PC-9 (cell line): ENCODE measurements around the gene LTBP3. TPM values are rescaled to one million over a fixed set of nuclear protein-coding genes. Genes with fewer than 3 reads are reported as not detected.

ENCODE experiments used
- Bru-seq: library from RNA; stranded (reverse); fragments of 400-500 nt; gene quantifications from one replicate; lab custom pipeline; 2021; lab: Mats Ljungman, UMichigan
- BruChase-seq, 2 experiments: library from RNA; stranded (reverse); fragments of 400-500 nt; gene quantifications; one replicate each; lab custom pipeline; 2021; lab: Mats Ljungman, UMichigan
- BruUV-seq: library from RNA; stranded (reverse); fragments of 400-500 nt; replicated peaks from 2 replicates; lab custom pipeline; 2021; lab: Mats Ljungman, UMichigan
- CTCF ChIA-PET: fragments of 300-600 bp; sonication (Branson Sonifier 250); formaldehyde crosslinking; loops from one replicate; lab custom pipeline; 2022; ENCODE audit warnings: antibody characterized with exemption; lab: Charles Lee
- POLR2A ChIA-PET: fragments of 300-600 bp; sonication (Branson Sonifier 250); formaldehyde crosslinking; loops from one replicate; lab custom pipeline; 2022; ENCODE audit warnings: antibody characterized with exemption; ENCODE audit not compliant: unreplicated experiment; lab: Charles Lee
- DNase-seq, 2 experiments: peaks; one replicate each; pipeline versions ENCODE4 v3.0.0 to v3.0.0-alpha.2; 2015 to 2022; ENCODE audit warnings: mixed read lengths in 1 of 2
- H2AFZ ChIP-seq: fragments of 200-600 bp; sonication (generic); 2 replicates; pipeline ENCODE4 v1.8.1; 2017; ENCODE audit warnings: antibody characterized with exemption
- H3F3A ChIP-seq: fragments of 200-600 bp; sonication (generic); 2 replicates; pipeline ENCODE4 v1.8.1; 2017; ENCODE audit warnings: antibody characterized with exemption, mild to moderate bottlenecking, low read depth; ENCODE audit not compliant: insufficient read depth
- H3K27ac ChIP-seq: fragments of 200-600 bp; sonication (generic); 2 replicates; pipeline ENCODE4 v1.6.1; 2016; ENCODE audit warnings: mixed run types
- H3K27me3 ChIP-seq: fragments of 200-600 bp; sonication (generic); 2 replicates; pipeline ENCODE4 v1.6.1; 2016; ENCODE audit warnings: low read depth, mixed run types; ENCODE audit not compliant: insufficient read depth
- H3K36me3 ChIP-seq: fragments of 200-600 bp; sonication (generic); 2 replicates; pipeline ENCODE4 v1.6.1; 2016; ENCODE audit warnings: low read depth, mixed run types
- H3K4me1 ChIP-seq: fragments of 200-600 bp; sonication (generic); replicated peaks from 2 replicates; pipeline ENCODE4 v1.6.1; 2016; ENCODE audit warnings: mixed run types; ENCODE audit not compliant: insufficient read depth
- H3K4me2 ChIP-seq: fragments of 200-600 bp; sonication (generic); 2 replicates; pipeline ENCODE4 v1.6.1; 2017; ENCODE audit warnings: mixed run types
- H3K4me3 ChIP-seq: fragments of 200-600 bp; sonication (generic); 2 replicates; pipeline ENCODE4 v1.6.1; 2016; ENCODE audit warnings: mixed run types
- H3K79me2 ChIP-seq: fragments of 200-600 bp; sonication (generic); 2 replicates; pipeline ENCODE4 v1.6.1; 2017; ENCODE audit warnings: low read depth, mixed run types
- H3K9me2 ChIP-seq: fragments of 200-600 bp; sonication (generic); 2 replicates; pipeline ENCODE4 v1.8.1; 2017; ENCODE audit warnings: mild to moderate bottlenecking; ENCODE audit not compliant: insufficient read depth
- H3K9me3 ChIP-seq: fragments of 200-600 bp; sonication (generic); 2 replicates; pipeline ENCODE4 v1.8.1; 2016; ENCODE audit warnings: low read depth; ENCODE audit not compliant: insufficient read depth
- H4K20me1 ChIP-seq: fragments of 200-600 bp; sonication (generic); 2 replicates; pipeline ENCODE4 v1.8.1; 2017; ENCODE audit not compliant: insufficient read depth
- EZH2 ChIP-seq: fragments of 200-600 bp; sonication (generic); IDR thresholded peaks from 2 replicates; pipeline ENCODE4 v1.8.0; 2017; ENCODE audit warnings: antibody characterized with exemption, low read depth
- intact Hi-C: fragments of 100-400 bp; cut with micrococcal nuclease; formaldehyde crosslinking; loops from one replicate; pipeline ENCODE4 v1.10.0; 2022; ENCODE audit not compliant: unreplicated experiment
- long read RNA-seq: library from polyadenylated mRNA; stranded (forward); transcript quantifications from one replicate; pipeline ENCODE4 v2.0.0, GENCODE V29; 2022
- total RNA-seq: library from RNA; stranded (reverse); gene quantifications from 2 replicates; pipeline ENCODE4 v1.2.3, GENCODE V29; 2021
- TF ChIP-seq, protein P1 (sequence below): fragments of 200-600 bp; sonication (generic); conservative IDR thresholded peaks from 2 replicates; pipeline ENCODE4 v1.6.1; 2017; ENCODE audit warnings: mixed run types, antibody characterized with exemption, mild to moderate bottlenecking, moderate library complexity

Gene LTBP3
- total RNA-seq (455 and 553 TPM in 2 replicates), Bru-seq, nascent RNA (percentile 77 among the genes with signal in this experiment), BruChase-seq, experiment 1, labeled RNA remaining after a 2-hour chase (percentile 94 among the genes with signal in this experiment), BruChase-seq, experiment 2, labeled RNA remaining after a 6-hour chase (percentile 93 among the genes with signal in this experiment)
- long read RNA-seq, transcript LTBP3-212 (12 exons, 1,997 nt): major isoform, 5 of 156 reads
- long read RNA-seq, partial matches to known transcripts: 108 of 156 reads
- long read RNA-seq, other reads (novel, unspliced or antisense): 35 of 156 reads

- no peaks in the 10 kb centered on the region for H3K36me3 ChIP-seq
- peak; percentile 71 to 92 for DNase-seq
- no TSS peak for BruUV-seq
- peak within 1 kb of the TSS; percentile 86 for H3K4me2 ChIP-seq
- H3K27me3 ChIP-seq: no peaks in the 10 kb centered on the region
- H3K4me1 ChIP-seq: peaks cover 71% of the 10 kb centered on the region
- H4K20me1 ChIP-seq: no peaks in the 10 kb centered on the region
- H2AFZ ChIP-seq: peak within 1 kb of the TSS; percentile 75
- H3K4me3 ChIP-seq: peak within 1 kb of the TSS; percentile 77
- H3K27ac ChIP-seq: peak within 1 kb of the TSS; percentile 69
- intact Hi-C loops: loop anchor here (5.0 kb wide), 3 partner anchors 136 to 454 kb away; partner anchors contain the start of genes C11orf68, CST6, DRAP1 and NEAT1
- H3K9me2 ChIP-seq: no peaks in the 10 kb centered on the region
- TF ChIP-seq EZH2: no peak
- TF ChIP-seq, protein P1, sequence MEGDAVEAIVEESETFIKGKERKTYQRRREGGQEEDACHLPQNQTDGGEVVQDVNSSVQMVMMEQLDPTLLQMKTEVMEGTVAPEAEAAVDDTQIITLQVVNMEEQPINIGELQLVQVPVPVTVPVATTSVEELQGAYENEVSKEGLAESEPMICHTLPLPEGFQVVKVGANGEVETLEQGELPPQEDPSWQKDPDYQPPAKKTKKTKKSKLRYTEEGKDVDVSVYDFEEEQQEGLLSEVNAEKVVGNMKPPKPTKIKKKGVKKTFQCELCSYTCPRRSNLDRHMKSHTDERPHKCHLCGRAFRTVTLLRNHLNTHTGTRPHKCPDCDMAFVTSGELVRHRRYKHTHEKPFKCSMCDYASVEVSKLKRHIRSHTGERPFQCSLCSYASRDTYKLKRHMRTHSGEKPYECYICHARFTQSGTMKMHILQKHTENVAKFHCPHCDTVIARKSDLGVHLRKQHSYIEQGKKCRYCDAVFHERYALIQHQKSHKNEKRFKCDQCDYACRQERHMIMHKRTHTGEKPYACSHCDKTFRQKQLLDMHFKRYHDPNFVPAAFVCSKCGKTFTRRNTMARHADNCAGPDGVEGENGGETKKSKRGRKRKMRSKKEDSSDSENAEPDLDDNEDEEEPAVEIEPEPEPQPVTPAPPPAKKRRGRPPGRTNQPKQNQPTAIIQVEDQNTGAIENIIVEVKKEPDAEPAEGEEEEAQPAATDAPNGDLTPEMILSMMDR: no peak
- ChIA-PET CTCF (interaction anchor here (0.6 to 2.2 kb wide), 2 partner anchors 12 to 17 kb away, joined by 4 to 8 read pairs; partner anchors contain the start of gene ZNRD2), POLR2A (interaction anchor here (0.6 to 1.8 kb wide), 6 partner anchors 12 to 433 kb away, joined by 3 to 13 read pairs (median 3); partner anchors contain the start of gene ZNRD2)
- no peaks in the 10 kb centered on the region for H3K9me3 ChIP-seq
- peaks cover 75% of the 10 kb centered on the region for H3F3A ChIP-seq
- H3K79me2 ChIP-seq: peaks cover 41% of the 10 kb centered on the region
These were observed at the start of gene LTBP3 for GRCh38 chr11:65558002-65558929. Gene LTBP3 (minus strand): TSS chr11:65558359. CDS start chr11:65557959, 400 bp downstream.

DNA sequence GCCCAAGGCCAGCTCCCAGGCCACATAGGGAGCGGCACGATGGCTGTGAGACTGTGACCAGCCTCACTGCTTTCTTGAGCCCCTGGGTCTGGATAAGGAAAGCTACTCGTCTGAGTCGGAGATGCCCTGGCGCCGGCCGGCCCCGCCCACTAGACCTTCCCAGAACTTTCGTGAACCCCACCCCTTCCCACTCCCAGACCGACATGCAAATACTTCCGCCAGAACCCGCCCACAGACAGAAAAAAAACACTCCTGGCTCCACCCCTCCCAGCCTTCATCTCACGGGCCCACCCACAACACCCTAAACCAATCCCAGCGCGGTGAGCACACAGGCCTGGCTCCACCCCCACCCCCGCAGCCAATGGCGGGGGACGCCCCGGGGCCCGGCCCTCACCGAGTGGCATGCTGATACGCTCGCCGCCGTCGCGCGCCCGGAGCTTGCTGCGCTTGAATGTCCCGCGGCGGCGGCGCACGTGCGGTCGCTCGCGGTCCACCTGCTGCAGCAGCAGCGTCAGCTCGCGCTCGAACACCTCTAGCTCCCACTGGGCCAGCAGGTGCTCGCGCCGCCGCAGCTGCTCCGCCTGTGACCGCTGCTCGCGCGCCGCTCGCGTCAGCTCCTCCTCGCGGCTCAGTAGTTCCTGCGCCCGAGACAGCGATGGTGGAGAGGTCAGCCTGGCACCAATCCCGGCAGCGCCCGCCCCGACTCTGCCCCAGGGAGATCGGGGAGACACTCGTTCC lies 48.9 kb upstream of the LTBP3 start:
- ChIA-PET CTCF (no interaction called here), POLR2A (interaction anchor here (0.7 kb wide), 1 partner anchor 305 kb away, joined by 3 read pairs; no protein-coding TSS in a partner anchor)
- no TSS peak for BruUV-seq
- no peaks in the 10 kb centered on the region for H3K27me3 ChIP-seq
- intact Hi-C loops: no loop called here
- H3K27ac ChIP-seq: no peak overlapping the region
- TF ChIP-seq EZH2: no peak
- TF ChIP-seq, protein P1: no peak
- peaks cover 10% of the 10 kb centered on the region; the same call in 1 of the 2 replicates for H3F3A ChIP-seq
- no peak overlapping the region for H3K4me3 ChIP-seq
- H3K79me2 ChIP-seq: peaks cover 16% of the 10 kb centered on the region
- H3K36me3 ChIP-seq: no peaks in the 10 kb centered on the region
- H3K9me2 ChIP-seq: no peaks in the 10 kb centered on the region
- H3K4me1 ChIP-seq: peaks cover 2% of the 10 kb centered on the region; the same call in 1 of the 2 replicates
- no peaks in the 10 kb centered on the region for H3K9me3 ChIP-seq
- H3K4me2 ChIP-seq: no peak overlapping the region
- H4K20me1 ChIP-seq: peaks cover 8% of the 10 kb centered on the region; the same call in 1 of the 2 replicates
- no peak for DNase-seq
- H2AFZ ChIP-seq: no peak overlapping the region
